ENCODE measurements around the gene GPATCH2. TPM values are rescaled to one million over a fixed set of nuclear protein-coding genes. Genes with fewer than 3 reads are reported as not detected.

GPATCH2 gene
- total and polyA plus RNA-seq, 2 donors (not counting 1 experiment from before 2014, with no cell fraction given): 10.5 to 22.0 TPM

GRCh38 chr1:217563179-217563578 is 67.7 kb downstream of the GPATCH2 start:
- peak in 1 of 2 donors; percentile 5 for DNase-seq (ENCODE audit: low read depth in 2 of 2)
- Histone ChIP-seq H3K27ac (ENCODE audit: insufficient read depth, low read length) (no peak overlapping the region), H4K20me1 (ENCODE audit: control insufficient read depth, extremely low read depth, insufficient read depth, low read length) (no peaks in the 10 kb centered on the region)

GRCh38 chr1:217562229-217562878 is 68.5 kb downstream of the GPATCH2 start:
- Histone ChIP-seq H2AFZ (ENCODE audit: low read length) (no peak overlapping the region), H3K36me3 (ENCODE audit: control insufficient read depth, insufficient read depth, low read length) (no peaks in the 10 kb centered on the region), H3K4me2 (ENCODE audit: extremely low read depth, insufficient read depth, low read length) (peak overlapping the region; percentile 62), H3K27ac (ENCODE audit: insufficient read depth, low read length) (no peak overlapping the region), H3K27me3 (ENCODE audit: control insufficient read depth, insufficient read depth, low read length) (no peaks in the 10 kb centered on the region), H3K79me2 (ENCODE audit: control insufficient read depth, insufficient read depth, low read length) (no peaks in the 10 kb centered on the region), H3K4me3 (replicated peaks in 1 of 4; ENCODE audit: control extremely low read depth in 1 of 4, insufficient read depth in 1 of 4, low read depth in 3 of 4, low read length in 4 of 4) (no peak overlapping the region), H4K20me1 (ENCODE audit: control insufficient read depth, extremely low read depth, insufficient read depth, low read length) (no peaks in the 10 kb centered on the region), H3K4me1 (ENCODE audit: control insufficient read depth, extremely low read depth, insufficient read depth, low read length) (peaks cover 9% of the 10 kb centered on the region), H3K9me3 (ENCODE audit: control insufficient read depth, insufficient read depth, low read depth, low read length) (no peaks in the 10 kb centered on the region), H3K9ac (ENCODE audit: insufficient read depth, low read length) (no peak overlapping the region)
- TF ChIP-seq EZH2 (IDR thresholded peaks at IDR 0.05; ENCODE audit: low read length, missing control alignments): no peak
- TF ChIP-seq CTCF (conservative IDR thresholded peaks at IDR 0.05 in 1 of 2, IDR thresholded peaks at IDR 0.05 in 1 of 2; ENCODE audit: low read depth in 1 of 2, low read length in 2 of 2): no peak
- peak; percentile 87 to 94 for DNase-seq (ENCODE audit: low read depth in 2 of 2)

More at GRCh38 chr1:217563179-217563578, 67.7 kb downstream of the GPATCH2 start:
- Histone ChIP-seq H3K4me3 (replicated peaks in 1 of 4; ENCODE audit: control extremely low read depth in 1 of 4, insufficient read depth in 1 of 4, low read depth in 3 of 4, low read length in 4 of 4) (no peak overlapping the region), H3K27me3 (ENCODE audit: control insufficient read depth, insufficient read depth, low read length) (no peaks in the 10 kb centered on the region), H3K36me3 (ENCODE audit: control insufficient read depth, insufficient read depth, low read length) (no peaks in the 10 kb centered on the region), H3K79me2 (ENCODE audit: control insufficient read depth, insufficient read depth, low read length) (no peaks in the 10 kb centered on the region), H2AFZ (ENCODE audit: low read length) (no peak overlapping the region), H3K9ac (ENCODE audit: insufficient read depth, low read length) (no peak overlapping the region), H3K4me2 (ENCODE audit: extremely low read depth, insufficient read depth, low read length) (no peak overlapping the region), H3K9me3 (ENCODE audit: control insufficient read depth, insufficient read depth, low read depth, low read length) (no peaks in the 10 kb centered on the region), H3K4me1 (ENCODE audit: control insufficient read depth, extremely low read depth, insufficient read depth, low read length) (peaks cover 9% of the 10 kb centered on the region)
- no peak for TF ChIP-seq EZH2 (IDR thresholded peaks at IDR 0.05; ENCODE audit: low read length, missing control alignments)

GRCh38 chr1:217561446-217561845 is 69.4 kb downstream of the GPATCH2 start:
- H2AFZ ChIP-seq (ENCODE audit: low read length): no peak overlapping the region
- H3K4me1 ChIP-seq (ENCODE audit: control insufficient read depth, extremely low read depth, insufficient read depth, low read length): peaks cover 9% of the 10 kb centered on the region
- no peak overlapping the region for H3K27ac ChIP-seq (ENCODE audit: insufficient read depth, low read length)
- H3K4me2 ChIP-seq (ENCODE audit: extremely low read depth, insufficient read depth, low read length): no peak overlapping the region
- H3K9me3 ChIP-seq (ENCODE audit: control insufficient read depth, insufficient read depth, low read depth, low read length): no peaks in the 10 kb centered on the region
- TF ChIP-seq EZH2 (IDR thresholded peaks at IDR 0.05; ENCODE audit: low read length, missing control alignments) (no peak), CTCF (conservative IDR thresholded peaks at IDR 0.05 in 1 of 2, IDR thresholded peaks at IDR 0.05 in 1 of 2; ENCODE audit: low read depth in 1 of 2, low read length in 2 of 2) (no peak)
- no peaks in the 10 kb centered on the region for H4K20me1 ChIP-seq (ENCODE audit: control insufficient read depth, extremely low read depth, insufficient read depth, low read length)
- no peaks in the 10 kb centered on the region for H3K36me3 ChIP-seq (ENCODE audit: control insufficient read depth, insufficient read depth, low read length)
- no peak overlapping the region for H3K9ac ChIP-seq (ENCODE audit: insufficient read depth, low read length)
- H3K27me3 ChIP-seq (ENCODE audit: control insufficient read depth, insufficient read depth, low read length): no peaks in the 10 kb centered on the region
- H3K79me2 ChIP-seq (ENCODE audit: control insufficient read depth, insufficient read depth, low read length): no peaks in the 10 kb centered on the region
- H3K4me3 ChIP-seq (replicated peaks in 1 of 4; ENCODE audit: control extremely low read depth in 1 of 4, insufficient read depth in 1 of 4, low read depth in 3 of 4, low read length in 4 of 4): no peak overlapping the region
- DNase-seq (ENCODE audit: low read depth in 2 of 2): peak in 1 of 2 donors; percentile 32

Data from fibroblast of lung (primary cell).